Fibroblast of skin of right quadriceps (primary cell): ENCODE data around the gene GXYLT2.
"Not testable (repeated sequence)": the region's sequence is repeated elsewhere in the genome, so short reads cannot be mapped to it uniquely, and the experiment has no call there.

Source experiments
- DNase-seq: peaks from one replicate; pipeline ENCODE4 v3.0.0-alpha.2; 2013

GXYLT2 gene

GRCh38 chr3:72892081-72892775, 4.4 kb downstream of the GXYLT2 start:
- peak; percentile 92 for DNase-seq

GRCh38 chr3:72892870-72893269, 5.0 kb downstream of the GXYLT2 start:
- DNase-seq, result no peak

- DNase-seq, result no peak
These were observed 7.2 kb downstream of the GXYLT2 start for GRCh38 chr3:72894976-72895552.

GRCh38 chr3:72896996-72897757, 9.3 kb downstream of the GXYLT2 start:
- DNase-seq, result peak; percentile 69

- no peak for DNase-seq
These were observed 9.8 kb downstream of the GXYLT2 start for GRCh38 chr3:72897758-72898007.

GRCh38 chr3:72899349-72899765, 11.5 kb downstream of the GXYLT2 start:
- DNase-seq, result peak; percentile 69

GRCh38 chr3:72900048-72900447, 12.2 kb downstream of the GXYLT2 start:
- no peak for DNase-seq

GRCh38 chr3:72901840-72902239, 14.0 kb downstream of the GXYLT2 start:
- DNase-seq, result no peak

GRCh38 chr3:72903004-72903403, 15.2 kb downstream of the GXYLT2 start:
- peak; percentile 83 for DNase-seq

GRCh38 chr3:72904163-72904562, 16.3 kb downstream of the GXYLT2 start:
- no peak for DNase-seq

- no peak for DNase-seq
These were observed 18.3 kb downstream of the GXYLT2 start for GRCh38 chr3:72906154-72906553.

- peak; percentile 82 for DNase-seq
These were observed 19.4 kb downstream of the GXYLT2 start for GRCh38 chr3:72907131-72907711.

GRCh38 chr3:72907731-72908620, 20.1 kb downstream of the GXYLT2 start:
- peak; percentile 75 for DNase-seq

- DNase-seq, result no peak
These were observed 21.7 kb downstream of the GXYLT2 start for GRCh38 chr3:72909591-72909990.

GRCh38 chr3:72912532-72912931, 24.7 kb downstream of the GXYLT2 start:
- DNase-seq, result no peak

- DNase-seq, result no peak
These were observed 26.5 kb downstream of the GXYLT2 start for GRCh38 chr3:72914383-72914782.

GRCh38 chr3:72916250-72916649, 28.4 kb downstream of the GXYLT2 start:
- DNase-seq, result no peak

GRCh38 chr3:72919520-72919919, 31.7 kb downstream of the GXYLT2 start:
- DNase-seq, result no peak

GRCh38 chr3:72924055-72924454, 36.2 kb downstream of the GXYLT2 start:
- no peak for DNase-seq

- DNase-seq, result not testable (repeated sequence)
These were observed 41.2 kb downstream of the GXYLT2 start for GRCh38 chr3:72928781-72929735.

GRCh38 chr3:72930754-72931153, 42.9 kb downstream of the GXYLT2 start:
- no peak for DNase-seq

GRCh38 chr3:72932416-72932815, 44.6 kb downstream of the GXYLT2 start:
- DNase-seq, result no peak
